Ovary (tissue), 9 donors: ENCODE results near the gene PRELID1. TPM values are rescaled to one million over a fixed set of nuclear protein-coding genes. Genes with fewer than 3 reads are reported as not detected.

ENCODE experiments used
- DNase-seq, 5 donors: peaks; one replicate each; pipeline ENCODE4 v3.0.0-alpha.2; 2019 to 2020
- H3K27ac ChIP-seq, 2 donors: fragments of 200-600 bp; one replicate each; pipeline versions ENCODE4 v1.5.1 to v1.8.0; 2019 to 2022
- H3K27me3 ChIP-seq: fragments of 200-600 bp; one replicate; pipeline ENCODE4 v1.8.0; 2022
- H3K36me3 ChIP-seq: fragments of 200-600 bp; sonication (generic); one replicate; pipeline ENCODE4 v1.5.1; 2019
- H3K4me1 ChIP-seq: one replicate; pipeline ENCODE4 v1.8.1; 2013; ENCODE audit warnings: mild to moderate bottlenecking, moderate library complexity; ENCODE audit not compliant: insufficient read depth
- H3K4me3 ChIP-seq: fragments of 200-600 bp; sonication (generic); one replicate; pipeline ENCODE4 v1.5.1; 2017
- H3K9me3 ChIP-seq, 2 donors: fragments of 200-600 bp in 1 of 2; sonication (generic) in 1 of 2; one replicate each; pipeline versions ENCODE4 v1.5.1 to v1.8.1; 2013 to 2019; ENCODE audit warnings: mild to moderate bottlenecking in 1 of 2, moderate library complexity in 1 of 2
- EP300 ChIP-seq: sonication (generic); formaldehyde crosslinking; IDR thresholded peaks from one replicate; pipeline ENCODE4 v1.6.1; 2017; ENCODE audit warnings: antibody characterized with exemption
- POLR2A ChIP-seq: fragments of 450-650 bp; IDR thresholded peaks from one replicate; pipeline ENCODE4 v1.6.1; 2017; ENCODE audit warnings: antibody characterized with exemption, mild to moderate bottlenecking, moderate library complexity
- WGBS, 3 donors: extraction: QIAGEN DNeasy Blood & Tissue Kit in 1 of 3; methylation state at CpG; one replicate each; pipeline versions ENCODE4 v1.1.5 to v1.1.7; 2013 to 2017; 5-methylcytosine and 5-hydroxymethylcytosine counted together
- intact Hi-C, 4 donors: fragments of 100-400 bp; cut with DNase I; formaldehyde crosslinking; loops; one replicate each; pipeline versions ENCODE4 v1.11.0 to v1.15.1; 2022 to 2023
- polyA plus RNA-seq, 2 donors: library from polyadenylated mRNA; stranded (reverse); fragments of 200-250 nt in 1 of 2; fragments of 350-450 nt in 1 of 2; fragmentation: Illumina TruSeq in 1 of 2; extraction: RNeasy Lipid Tissue Mini Kit (QIAGEN cat#74804) in 1 of 2; gene quantifications; one replicate each; pipeline ENCODE4 v1.2.3, GENCODE V29; 2013 to 2014
- total RNA-seq, 7 donors: library from RNA; depleted of rRNA in 2 of 7; stranded (reverse); fragments of >200 nt in 2 of 7; fragmentation: NEBNext Ultra II Directional in 3 of 7; extraction: Animal tissue kit (Norgen Biotek cat#: 25700) in 3 of 7; gene quantifications; one replicate each; pipeline versions ENCODE4 v1.1.0 to v1.2.4, GENCODE V29; 2016 to 2023
- TF ChIP-seq, protein P1 (sequence below), 3 donors: fragments of 450-650 bp in 2 of 3; fragments of 200-600 bp in 1 of 3; IDR thresholded peaks; one replicate each; pipeline versions ENCODE4 v1.5.1 to v1.8.0; 2016 to 2022; ENCODE audit warnings: antibody characterized with exemption in 3 of 3, mild to moderate bottlenecking in 1 of 3
- donor health status: DM: no; HTN: no; CAD: no; lungs with moderate emphysema.
- donor health status: DM: no; HTN: no; CAD: no.
- donor health status: Bipolar disorder and iron deficiency.
- donor health status: DM: yes; HTN: yes; CAD: no.
- donor health status: DM: no; HTN: no; CAD: no.
- donor health status: DM: yes; HTN: yes; CAD: no.

PRELID1 gene
- total and polyA plus RNA-seq, 9 donors: 42.8 to 96.8 (median 74.6) TPM

DNA sequence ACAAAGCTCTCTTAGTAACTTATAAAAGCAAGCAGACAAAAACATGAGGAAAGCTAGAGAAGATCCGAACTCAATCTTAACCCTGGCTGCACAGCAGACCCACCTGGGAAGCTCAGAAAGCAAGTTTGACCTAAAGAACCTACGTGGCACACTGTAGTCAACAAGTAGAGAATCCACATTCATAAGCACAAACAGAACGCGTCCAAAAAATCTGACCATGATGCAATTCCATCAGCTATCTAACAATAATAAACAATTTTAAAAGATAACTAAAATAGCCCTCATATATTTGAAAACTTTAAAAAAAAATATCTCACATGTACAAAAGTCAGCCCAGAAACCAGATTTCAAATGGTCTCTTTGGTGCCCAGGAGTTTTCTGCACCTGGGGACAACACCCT is 43.2 kb downstream of the PRELID1 start:
- WGBS, 3 donors: 20 to 47% (median 21%) methylated on average over 4 of the region's 4 CpGs
- Histone ChIP-seq H3K27me3 (no peaks in the 10 kb centered on the region), H3K4me3 (no peak overlapping the region), H3K4me1 (peaks cover 11% of the 10 kb centered on the region), H3K9me3 (no peaks in the 10 kb centered on the region), H3K36me3 (no peaks in the 10 kb centered on the region), H3K27ac (no peak overlapping the region)
- DNase-seq: peak in 1 of 5 donors; percentile 5
- intact Hi-C loops: no loop called here
- TF ChIP-seq EP300: no peak
- no peak for TF ChIP-seq POLR2A
- TF ChIP-seq, protein P1, sequence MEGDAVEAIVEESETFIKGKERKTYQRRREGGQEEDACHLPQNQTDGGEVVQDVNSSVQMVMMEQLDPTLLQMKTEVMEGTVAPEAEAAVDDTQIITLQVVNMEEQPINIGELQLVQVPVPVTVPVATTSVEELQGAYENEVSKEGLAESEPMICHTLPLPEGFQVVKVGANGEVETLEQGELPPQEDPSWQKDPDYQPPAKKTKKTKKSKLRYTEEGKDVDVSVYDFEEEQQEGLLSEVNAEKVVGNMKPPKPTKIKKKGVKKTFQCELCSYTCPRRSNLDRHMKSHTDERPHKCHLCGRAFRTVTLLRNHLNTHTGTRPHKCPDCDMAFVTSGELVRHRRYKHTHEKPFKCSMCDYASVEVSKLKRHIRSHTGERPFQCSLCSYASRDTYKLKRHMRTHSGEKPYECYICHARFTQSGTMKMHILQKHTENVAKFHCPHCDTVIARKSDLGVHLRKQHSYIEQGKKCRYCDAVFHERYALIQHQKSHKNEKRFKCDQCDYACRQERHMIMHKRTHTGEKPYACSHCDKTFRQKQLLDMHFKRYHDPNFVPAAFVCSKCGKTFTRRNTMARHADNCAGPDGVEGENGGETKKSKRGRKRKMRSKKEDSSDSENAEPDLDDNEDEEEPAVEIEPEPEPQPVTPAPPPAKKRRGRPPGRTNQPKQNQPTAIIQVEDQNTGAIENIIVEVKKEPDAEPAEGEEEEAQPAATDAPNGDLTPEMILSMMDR (IDR thresholded peaks at IDR 0.05): no peak

DNA sequence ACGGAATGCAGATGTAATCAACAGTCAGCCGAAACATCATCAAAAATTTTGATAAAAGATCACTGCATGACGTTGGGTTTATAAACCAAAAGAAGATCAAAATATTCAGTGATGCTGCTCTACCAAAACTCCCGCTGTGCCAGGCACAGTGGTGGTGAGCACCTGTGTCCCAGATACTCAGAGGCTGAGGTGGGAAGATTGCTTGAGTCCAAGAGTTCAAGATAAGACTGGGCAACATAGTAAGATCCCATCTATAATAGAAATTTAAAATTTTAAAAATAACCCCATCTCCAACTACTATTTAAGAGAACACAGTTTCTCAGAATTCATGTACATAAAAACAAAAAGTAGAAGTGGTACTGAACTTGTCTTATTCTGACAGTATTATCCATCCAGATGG is 44.1 kb downstream of the PRELID1 start:
- intact Hi-C loops: no loop called here
- Histone ChIP-seq H3K9me3 (no peaks in the 10 kb centered on the region), H3K27ac (no peak overlapping the region), H3K36me3 (no peaks in the 10 kb centered on the region), H3K4me1 (peaks cover 14% of the 10 kb centered on the region), H3K4me3 (no peak overlapping the region), H3K27me3 (no peaks in the 10 kb centered on the region)
- DNase-seq: no peak
- no peak for TF ChIP-seq EP300
- TF ChIP-seq, protein P1 (IDR thresholded peaks at IDR 0.05): no peak
- TF ChIP-seq POLR2A: no peak
- 75 to 82% (median 80%) methylated on average over 4 of the region's 4 CpGs for WGBS, 3 donors

GRCh38 chr5:177349362-177349647 is 45.7 kb downstream of the PRELID1 start:
- H3K36me3 ChIP-seq: no peaks in the 10 kb centered on the region
- H3K27ac ChIP-seq: no peak overlapping the region
- WGBS, 3 donors: 60 to 69% (median 61%) methylated on average over 3 of the region's 3 CpGs
- intact Hi-C loops: no loop called here
- DNase-seq: no peak
- TF ChIP-seq POLR2A (no peak), EP300 (no peak)
- TF ChIP-seq, protein P1 (IDR thresholded peaks at IDR 0.05): no peak
- no peaks in the 10 kb centered on the region for H3K9me3 ChIP-seq
- peaks cover 14% of the 10 kb centered on the region for H3K4me1 ChIP-seq
- H3K4me3 ChIP-seq: no peak overlapping the region
- H3K27me3 ChIP-seq: no peaks in the 10 kb centered on the region

DNA sequence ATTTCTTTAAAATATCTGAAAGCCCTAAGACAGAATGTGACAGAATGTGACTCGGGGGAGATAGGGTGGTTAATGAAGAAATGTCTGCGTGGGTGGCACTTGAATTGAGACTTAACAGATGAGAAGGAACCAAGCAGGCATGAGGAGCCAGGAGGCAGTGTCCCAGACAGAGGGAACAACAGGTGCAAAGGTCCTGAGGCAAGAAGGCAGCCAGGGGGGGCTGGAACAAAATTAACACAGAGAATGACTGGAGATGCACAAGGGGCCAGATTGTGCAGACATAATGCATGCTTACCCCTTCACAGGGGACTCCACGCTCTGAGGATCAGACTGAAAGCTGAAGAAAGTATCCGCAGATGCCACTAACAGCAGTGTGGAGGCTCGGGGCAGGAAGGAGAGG is 46.2 kb downstream of the PRELID1 start:
- intact Hi-C loops: no loop called here
- no peaks in the 10 kb centered on the region for H3K27me3 ChIP-seq
- WGBS, 3 donors: 79 to 83% (median 82%) methylated on average over 5 of the region's 5 CpGs
- H3K4me1 ChIP-seq: peaks cover 14% of the 10 kb centered on the region
- DNase-seq: no peak
- no peak overlapping the region for H3K27ac ChIP-seq
- no peaks in the 10 kb centered on the region for H3K36me3 ChIP-seq
- H3K9me3 ChIP-seq: no peaks in the 10 kb centered on the region
- no peak for TF ChIP-seq POLR2A
- H3K4me3 ChIP-seq: no peak overlapping the region

DNA sequence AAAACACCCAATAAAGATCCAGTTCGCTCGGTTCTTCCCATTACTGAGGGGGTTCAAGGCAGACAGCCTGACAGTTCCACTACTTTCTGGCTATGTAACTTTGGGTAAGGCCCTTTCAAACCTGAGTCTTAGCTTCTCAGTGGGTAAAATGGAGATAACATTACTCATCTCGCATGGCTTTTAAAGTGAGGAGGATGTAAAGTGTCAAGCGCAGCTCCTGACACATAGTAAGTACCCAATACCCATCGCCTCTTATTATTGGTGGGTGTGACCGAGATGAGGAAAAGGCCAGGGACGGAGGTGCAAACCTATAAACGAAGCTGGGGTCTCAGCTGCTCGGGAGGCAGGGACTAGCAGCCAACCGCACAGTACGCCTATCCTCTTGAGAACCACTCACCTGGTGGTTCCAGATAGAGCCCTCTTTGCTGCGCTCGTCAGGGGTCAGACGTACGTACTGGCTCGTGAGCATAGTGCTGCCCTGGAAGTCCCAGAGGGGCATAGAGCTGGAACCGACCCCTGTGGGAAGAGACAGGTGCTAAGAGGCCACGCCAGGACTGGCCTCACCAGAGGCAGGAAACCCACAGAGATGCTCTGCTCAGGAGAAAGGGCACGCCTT is 47.3 kb downstream of the PRELID1 start:
- H3K27me3 ChIP-seq: no peaks in the 10 kb centered on the region
- intact Hi-C loops: no loop called here
- H3K4me3 ChIP-seq: peak overlapping the region; percentile 91
- WGBS, 3 donors: 11 to 14% (median 12%) methylated on average over 18 to 19 of the region's 19 CpGs
- TF ChIP-seq POLR2A (no peak), EP300 (no peak)
- TF ChIP-seq, protein P1 (IDR thresholded peaks at IDR 0.05): no peak
- H3K27ac ChIP-seq: peak overlapping the region in 1 of 2 donors; percentile 80
- H3K36me3 ChIP-seq: no peaks in the 10 kb centered on the region
- no peak for DNase-seq
- H3K9me3 ChIP-seq: no peaks in the 10 kb centered on the region
- peaks cover 14% of the 10 kb centered on the region for H3K4me1 ChIP-seq
